HG03045 (cell line): ENCODE results near the gene NR1D1.

Experiments
- ATAC-seq: cut with Tn5 transposase; IDR thresholded peaks from one replicate; pipeline ENCODE4 v1.9.1; 2021; ENCODE audit warnings: mild to moderate bottlenecking, moderate library complexity; ENCODE audit not compliant: unreplicated experiment

Gene NR1D1

DNA sequence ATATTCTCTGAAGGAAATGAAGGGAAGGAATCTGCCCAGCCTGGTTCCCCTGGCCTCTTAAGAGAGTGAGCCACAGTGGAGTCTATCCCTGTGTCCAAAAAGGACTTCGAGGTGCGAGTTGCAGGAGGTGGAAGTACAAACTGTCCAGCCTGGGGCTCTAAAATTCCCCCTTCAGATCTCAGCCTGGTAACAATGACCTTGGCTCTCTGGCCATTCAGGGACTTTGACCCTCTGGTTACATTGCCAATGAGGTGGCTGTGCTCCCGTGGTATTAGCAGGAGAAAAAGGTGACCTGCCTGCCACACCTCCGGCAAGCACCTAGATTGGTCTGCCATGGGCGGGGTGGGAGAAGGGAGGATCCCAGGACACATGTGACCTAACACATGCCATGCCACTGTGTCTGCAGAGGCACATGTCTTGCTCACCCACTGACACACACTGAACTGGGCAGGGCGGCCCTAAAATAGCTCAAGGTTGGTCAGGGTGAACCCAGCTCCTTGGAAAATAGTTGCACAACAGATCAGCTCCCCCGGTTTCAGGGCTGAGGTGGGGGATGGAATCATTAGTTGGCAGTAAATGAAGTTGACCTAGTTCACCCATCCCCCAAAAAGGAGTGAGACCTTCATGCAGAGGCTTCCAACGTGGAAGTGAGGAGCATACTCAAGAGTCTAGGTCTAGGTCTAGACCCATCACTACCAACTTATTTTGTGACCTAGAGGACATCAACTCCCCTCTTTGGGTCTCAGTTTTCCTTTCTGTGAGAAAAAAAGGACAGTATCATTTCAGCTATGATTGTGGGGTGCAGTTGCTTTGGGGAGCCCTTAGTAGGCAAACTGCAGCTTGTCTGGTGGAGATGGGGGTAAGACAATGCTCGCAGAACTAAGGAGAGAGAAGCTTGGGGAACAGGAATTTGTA is 2.2 kb downstream of the NR1D1 start:
- no peak for ATAC-seq

DNA sequence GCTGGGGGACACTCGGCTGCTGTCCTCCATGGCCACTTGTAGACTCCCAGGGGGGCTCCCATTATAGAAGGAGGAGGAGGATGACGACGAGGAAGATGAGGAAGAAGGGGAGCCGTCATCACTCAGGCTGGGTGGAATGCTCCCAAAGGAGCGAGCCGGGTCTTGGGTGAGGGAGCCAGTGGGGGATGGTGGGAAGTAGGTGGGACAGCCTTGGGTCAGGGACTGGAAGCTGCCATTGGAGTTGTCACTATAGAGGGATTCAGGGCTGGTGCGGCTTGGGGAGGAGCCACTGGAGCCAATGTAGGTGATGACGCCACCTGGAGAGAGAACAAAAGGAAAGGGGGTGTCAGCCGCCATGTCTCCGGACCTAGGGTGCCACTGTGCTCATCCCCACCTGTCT is 3.3 kb downstream of the NR1D1 start:
- ATAC-seq = no peak

DNA sequence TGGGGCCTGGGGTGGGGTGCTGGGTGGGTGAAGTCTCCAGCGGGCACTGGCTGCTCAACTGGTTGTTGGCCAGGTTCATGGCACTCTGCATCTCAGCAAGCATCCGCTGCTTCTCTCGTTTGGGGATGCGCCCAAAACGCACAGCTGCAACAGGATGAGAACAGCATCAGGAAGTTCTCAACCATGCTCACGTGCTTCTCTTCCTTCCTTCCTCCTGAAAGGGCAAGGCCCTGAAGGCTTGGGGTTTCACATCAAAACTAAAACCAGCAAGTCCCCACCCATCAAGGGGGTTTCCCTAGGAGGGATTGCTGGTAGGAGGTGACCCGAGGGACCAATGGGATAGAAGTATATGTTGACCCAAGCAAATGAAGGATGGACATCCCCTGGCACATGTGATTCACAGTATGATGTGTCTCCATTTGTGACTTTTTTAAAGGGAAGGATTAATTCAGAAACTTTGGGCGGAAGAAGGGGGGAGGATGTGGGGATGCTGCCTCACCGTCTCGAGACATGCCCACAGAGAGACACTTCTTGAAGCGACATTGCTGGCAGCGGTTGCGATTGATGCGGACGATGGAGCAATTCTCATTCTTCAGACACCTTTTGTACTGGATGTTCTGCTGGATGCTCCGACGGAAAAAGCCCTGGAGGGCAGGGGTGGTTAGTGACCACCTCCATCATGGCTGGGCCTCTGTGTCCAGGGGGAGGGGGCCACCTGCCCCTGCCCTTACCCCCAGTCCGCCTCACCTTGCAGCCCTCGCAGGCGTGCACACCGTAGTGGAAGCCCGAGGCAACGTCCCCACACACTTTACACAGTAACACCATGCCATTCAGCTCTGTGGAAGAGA is 4.2 kb downstream of the NR1D1 start:
- ATAC-seq = no peak

DNA sequence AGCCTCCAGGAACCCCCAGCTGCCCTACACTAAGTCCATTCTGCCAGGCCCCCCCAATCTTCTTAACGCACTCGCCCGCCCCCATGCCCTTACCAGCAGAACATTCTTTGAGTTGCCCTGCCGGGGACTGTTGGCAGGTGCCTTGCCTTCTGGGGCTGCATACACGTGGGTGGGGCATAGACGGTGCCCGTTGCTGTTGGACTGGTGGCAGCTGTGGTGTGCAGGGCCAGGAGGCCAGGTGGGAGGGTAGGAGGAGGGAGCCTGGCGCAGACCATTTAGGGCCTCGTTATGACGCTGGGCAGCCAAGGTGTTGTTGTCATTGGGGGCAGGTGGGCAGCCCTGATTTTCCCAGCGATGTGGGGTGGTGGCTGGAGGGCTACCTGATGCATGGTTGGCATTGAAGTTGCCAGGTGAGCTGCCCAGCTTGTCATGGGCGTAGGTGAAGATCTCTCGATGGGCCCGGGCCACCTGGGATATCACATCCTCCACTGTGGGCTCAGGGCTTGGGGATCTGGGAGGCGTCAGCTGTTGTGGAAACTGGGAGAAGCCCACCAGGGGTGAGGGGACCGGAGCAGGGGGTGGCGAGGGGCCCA is 4.9 kb downstream of the NR1D1 start:
- no peak for ATAC-seq

DNA sequence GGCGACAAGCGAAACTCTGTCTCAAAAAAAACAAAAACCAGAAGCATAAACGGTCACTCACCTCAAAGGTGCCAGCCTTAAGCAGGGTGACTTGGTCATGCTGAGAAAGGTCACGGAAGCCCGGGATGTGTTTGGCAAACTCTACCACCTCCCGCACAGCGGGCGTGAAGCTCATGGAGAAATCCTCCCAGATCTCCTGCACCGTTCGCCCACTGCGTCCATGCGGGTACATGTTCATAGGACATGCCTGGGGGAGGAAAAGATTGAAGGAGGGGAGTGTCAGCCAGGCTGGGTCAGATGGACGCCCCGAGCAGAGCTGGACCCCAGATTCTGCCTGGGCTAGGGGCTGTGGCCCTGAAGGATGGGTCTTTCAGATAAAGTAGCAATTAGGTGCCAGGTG is 5.5 kb downstream of the NR1D1 start:
- ATAC-seq = no peak

DNA sequence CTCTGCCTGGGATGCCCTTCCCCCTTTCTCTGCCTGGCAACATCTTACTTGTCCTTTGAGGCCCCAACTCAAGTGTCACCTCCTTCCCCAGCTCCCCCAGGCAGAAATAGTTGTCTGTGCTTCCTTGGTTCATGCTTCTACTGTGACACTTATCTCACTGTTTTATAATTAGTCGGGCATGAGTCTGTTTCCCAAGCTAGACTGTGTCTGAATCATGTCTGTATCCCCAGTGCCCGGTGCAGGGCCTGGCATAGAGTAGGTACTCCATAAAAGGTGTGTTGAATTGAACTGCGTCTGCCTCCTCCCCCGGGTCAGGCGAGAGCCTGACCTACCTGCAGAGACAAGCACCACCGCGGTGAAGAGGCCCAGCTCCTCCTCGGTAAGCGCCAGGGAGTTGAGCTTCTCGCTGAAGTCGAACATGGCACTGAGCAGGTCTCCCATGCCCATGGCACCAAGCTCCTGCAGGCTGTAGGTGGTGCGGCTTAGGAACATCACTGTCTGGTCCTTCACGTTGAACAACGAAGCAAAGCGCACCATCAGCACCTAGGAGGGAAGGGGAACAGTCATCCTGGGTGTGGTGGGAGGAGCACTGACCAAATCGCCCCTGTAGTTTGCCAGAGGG is 6.7 kb downstream of the NR1D1 start:
- no peak for ATAC-seq

DNA sequence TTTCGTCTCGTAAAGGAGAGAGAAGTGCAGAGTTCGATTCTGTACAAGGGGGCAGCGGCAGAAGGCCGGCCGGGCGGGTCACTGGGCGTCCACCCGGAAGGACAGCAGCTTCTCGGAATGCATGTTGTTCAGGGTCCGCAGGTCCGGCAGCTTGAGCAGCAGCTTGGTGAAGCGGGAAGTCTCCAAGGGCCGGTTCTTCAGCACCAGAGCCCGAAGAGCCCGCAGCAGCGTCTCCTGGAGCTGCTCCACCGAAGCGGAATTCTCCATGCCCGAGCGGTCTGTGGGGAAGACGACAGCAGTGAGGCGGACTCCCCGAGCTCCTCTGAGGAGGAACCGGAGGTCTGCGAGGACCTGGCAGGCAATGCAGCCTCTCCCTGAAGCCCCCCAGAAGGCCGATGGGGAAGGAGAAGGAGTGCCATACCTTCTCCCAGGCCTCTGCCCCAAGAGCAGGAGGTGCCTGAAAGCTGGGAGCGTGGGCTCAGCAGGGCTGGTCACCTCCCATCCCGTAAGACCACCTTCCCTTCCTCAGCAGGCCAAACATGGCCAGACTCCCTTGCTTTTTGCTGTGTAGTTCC is 7.3 kb downstream of the NR1D1 start:
- ATAC-seq = no peak

DNA sequence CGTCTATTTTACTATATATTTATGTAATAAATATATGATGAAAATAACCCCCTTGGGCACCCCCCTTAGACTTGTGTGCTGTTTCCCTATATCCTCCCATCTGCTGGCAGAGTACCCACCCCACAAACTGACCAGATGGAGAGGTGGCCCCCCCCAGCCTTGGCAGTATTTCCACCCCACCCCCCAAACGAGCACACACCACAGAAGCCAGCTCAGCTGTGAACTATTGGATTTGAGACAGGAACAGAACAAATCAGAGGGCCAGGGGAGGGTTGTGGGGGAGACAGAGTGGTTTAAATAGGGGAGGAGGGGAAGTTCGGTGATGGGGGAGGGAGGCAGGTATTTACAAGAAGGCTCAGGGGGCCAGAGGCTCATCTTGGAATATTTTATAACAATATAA is 7.8 kb downstream of the NR1D1 start:
- no peak for ATAC-seq

DNA sequence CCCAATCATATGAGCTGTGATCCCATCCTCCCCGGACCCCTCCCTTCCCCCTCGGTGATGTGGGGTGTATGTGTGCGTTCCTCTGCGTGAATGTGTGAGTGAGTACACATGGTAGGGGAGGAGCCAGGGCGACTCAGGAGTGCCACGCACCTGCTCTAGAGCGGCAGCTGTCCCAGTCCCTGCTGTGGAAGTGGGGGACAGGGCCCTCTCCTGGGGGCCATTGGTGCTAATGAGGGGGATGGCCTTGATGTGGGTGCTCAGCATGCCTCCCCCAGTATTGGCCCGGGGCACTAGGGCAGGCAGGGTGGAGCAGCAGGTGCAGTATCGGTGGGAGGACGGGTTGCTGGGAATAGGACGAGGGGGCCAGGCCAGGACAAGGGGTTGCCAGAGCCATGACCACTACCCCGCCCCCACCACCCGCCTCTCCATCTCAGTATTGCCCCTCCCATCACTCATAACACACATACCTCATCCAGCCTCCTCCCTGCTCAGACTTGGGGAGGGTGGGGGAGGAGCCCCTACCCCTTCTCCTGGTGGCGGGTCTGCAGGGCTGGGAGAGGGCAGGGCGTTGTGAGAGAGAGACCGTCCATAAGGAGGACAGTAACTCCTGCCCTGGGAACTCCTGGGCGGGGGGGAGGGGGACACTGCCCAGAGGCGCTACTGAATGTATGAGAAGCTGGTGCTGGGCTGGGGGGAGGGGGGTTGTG is 8.5 kb downstream of the NR1D1 start:
- no peak for ATAC-seq

DNA sequence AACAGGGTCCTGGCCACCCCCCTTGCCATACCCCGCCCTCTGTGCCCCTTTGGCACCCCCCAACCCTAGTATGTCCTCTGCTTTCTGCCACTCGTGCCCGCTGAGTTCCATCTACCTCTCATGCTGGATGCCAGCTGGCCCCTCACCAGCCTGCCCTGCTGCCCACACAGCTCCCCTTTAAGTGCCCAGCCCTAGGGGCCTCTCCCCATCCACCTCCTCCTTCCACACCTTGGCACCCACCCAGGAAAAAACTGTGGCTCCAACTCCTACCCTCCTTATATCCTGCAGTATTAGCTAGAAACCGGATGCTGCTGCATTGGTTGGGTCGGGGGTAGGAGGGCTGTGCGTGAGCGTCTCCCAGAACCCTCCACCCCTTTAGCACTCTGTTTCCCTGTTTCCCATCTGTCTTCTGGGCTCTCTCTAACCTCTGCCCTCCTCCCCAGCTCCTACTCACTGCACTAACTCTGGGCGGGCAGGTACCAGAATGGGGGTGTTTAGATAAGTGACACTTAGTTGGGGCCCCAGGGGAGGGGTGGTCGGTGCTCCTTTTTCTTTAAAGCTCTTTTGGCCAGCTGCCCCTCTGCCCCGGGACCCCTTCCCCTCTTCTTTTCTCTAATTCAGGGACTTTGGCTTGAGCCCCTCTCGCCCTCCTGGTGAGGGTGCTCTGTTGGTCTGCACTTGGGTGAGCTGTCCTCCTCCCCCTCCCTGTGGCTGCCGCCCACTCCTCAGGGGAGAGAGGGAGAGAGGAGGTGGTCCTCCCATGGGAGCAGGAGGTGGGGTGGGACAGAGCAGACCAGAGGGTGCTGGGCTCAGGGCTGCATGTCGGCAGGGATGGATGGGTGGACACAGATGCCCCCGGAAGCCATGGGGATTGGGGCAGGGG is 9.9 kb downstream of the NR1D1 start:
- ATAC-seq = no peak

DNA sequence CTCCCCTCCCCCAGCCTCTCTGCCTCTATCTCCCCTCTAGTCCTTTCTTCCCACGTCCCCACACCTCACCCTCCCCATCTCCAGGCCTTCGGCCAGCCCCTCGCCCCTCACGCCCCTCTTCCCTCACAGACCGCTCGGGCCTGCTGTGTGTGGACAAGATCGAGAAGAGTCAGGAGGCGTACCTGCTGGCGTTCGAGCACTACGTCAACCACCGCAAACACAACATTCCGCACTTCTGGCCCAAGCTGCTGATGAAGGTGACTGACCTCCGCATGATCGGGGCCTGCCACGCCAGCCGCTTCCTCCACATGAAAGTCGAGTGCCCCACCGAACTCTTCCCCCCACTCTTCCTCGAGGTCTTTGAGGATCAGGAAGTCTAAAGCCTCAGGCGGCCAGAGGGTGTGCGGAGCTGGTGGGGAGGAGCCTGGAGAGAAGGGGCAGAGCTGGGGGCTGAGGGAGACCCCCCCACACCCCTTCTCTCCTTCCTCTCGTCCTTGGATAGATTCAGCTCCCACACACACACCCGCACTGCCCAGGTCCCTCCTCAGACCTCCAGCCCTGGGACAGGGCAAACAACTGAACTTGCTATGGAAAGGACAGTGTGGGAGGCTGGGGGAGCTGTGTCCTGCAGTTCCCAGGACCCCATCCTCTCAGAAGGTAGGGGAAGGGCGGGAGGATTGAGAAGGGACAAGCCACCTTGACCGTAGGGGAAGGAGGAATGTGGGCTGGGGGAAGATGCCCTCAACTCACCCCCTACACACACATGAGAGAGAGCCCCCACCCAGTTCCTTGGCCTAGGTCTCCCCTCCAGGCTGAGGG is 11.1 kb downstream of the NR1D1 start:
- ATAC-seq = no peak

DNA sequence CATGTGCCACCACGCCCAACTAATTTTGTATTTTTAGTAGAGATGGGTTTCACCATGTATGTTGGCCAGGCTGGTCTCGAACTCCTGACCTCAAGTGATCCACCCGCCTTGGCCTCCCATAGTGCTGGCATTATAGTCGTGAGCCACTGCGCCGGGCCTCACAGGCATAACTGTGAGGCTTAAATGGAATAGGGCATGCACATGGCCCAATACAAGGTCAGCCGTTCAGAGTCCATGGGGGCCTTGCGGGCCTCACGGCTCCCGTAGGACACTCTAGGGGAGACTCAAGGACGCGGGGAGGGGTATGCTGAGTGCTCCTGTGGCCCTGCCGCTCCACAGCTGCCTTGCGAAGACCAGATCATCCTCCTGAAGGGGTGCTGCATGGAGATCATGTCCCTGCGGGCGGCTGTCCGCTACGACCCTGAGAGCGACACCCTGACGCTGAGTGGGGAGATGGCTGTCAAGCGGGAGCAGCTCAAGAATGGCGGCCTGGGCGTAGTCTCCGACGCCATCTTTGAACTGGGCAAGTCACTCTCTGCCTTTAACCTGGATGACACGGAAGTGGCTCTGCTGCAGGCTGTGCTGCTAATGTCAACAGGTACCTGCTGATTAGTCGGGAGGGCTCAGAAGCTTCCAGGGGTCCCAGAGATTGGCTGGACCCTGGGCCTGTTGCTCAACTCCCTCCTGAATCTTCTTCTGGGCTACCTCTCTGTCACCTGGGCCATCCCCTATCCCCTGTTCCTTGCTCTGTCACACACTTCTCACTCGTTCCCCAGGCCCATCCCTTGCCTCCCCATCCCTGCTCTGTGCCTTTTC is 12.3 kb downstream of the NR1D1 start:
- ATAC-seq = no peak

DNA sequence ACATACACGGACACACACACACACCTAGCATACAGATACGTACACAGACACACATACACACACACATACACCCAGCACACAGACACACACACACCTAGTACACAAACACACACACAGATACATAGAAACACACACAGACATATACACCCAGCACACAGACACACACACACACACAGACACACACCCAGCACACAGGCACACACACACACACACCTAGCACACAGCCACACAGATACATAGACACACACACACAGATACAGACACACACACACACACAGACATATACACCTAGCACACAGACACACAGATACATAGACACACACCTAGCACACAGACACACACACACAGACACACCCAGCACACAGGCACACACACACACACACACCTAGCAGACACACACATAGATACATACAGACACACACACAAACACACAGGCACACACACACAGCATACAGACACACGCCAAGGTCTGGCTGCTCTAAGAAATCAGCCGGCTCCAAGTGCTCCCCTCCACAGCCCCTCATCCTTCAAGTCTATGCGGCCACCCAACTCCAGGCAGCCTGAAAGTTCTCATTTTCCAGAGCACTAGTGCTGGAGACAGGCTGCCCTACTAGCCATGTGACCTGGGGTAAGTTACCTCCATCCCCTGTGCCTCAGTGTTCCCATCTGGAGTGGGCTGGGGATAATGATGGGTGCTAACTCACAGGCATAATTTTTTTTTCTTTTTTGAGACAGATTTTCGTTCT is 13.2 kb downstream of the NR1D1 start:
- no peak for ATAC-seq

DNA sequence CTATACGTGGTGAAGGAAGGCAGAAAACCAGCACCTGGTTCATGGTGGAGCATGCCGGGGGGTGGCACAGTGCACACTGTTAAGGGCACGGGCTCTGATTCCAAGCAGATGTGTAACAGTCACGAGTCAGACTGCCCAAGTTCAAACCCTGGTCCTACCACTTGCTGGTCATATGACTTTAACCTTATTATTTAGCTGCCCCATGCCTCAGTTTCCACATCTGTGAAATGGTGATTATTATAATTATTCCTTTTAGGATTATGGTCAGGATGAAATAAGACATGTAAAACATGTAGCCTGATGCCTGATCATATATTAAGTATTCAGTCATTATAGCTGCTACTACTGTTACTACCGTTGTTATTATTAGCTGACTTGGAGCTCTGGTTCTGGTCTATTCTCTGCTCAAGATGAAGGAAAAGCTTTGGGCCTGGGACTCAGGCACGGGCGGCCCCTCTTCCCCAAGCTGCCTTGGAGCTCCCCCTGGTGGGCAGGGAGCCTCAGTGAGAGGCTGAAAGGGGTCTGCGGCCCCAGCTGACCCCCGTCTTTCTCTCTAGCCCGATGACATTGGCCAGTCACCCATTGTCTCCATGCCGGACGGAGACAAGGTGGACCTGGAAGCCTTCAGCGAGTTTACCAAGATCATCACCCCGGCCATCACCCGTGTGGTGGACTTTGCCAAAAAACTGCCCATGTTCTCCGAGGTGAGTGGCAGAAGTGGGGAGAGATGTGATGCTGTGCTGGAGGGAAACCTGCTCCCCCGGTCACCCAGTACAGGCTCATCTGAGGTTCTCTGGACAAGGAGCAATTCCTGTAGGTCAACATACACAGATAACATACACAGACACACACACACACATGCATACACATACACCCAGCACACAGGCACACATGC is 14.0 kb downstream of the NR1D1 start:
- ATAC-seq = no peak

DNA sequence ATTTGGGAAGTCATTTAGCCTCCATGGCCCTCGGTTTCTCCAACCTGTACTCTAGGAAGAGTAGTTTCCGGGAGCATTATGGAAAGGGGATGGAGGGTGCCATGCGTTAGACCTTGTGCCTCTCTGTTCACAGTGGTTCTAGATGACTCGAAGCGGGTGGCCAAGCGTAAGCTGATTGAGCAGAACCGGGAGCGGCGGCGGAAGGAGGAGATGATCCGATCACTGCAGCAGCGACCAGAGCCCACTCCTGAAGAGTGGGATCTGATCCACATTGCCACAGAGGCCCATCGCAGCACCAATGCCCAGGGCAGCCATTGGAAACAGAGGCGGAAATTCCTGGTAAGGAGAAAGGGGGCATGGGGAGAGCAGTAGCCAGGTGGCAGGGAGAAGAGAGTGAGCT is 15.9 kb downstream of the NR1D1 start:
- ATAC-seq = no peak

DNA sequence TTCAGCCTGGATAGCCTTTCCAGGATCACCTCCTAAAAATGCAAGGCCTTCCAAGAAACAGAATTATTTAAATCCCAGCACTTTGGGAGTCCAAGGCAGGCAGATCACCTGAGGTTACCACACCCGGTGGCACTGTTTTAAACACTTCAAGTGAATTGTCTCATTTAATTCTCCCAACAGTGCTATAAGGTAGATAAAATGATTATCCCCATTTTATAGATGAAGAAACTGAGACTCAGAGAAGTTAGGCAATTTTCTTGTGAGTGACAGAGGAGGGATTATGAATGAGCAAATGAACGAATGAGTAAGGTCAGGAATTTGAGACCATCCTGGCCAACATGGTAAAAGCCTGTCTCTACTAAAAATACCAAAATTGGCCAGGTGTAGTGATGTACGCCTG is 20.8 kb downstream of the NR1D1 start:
- no peak for ATAC-seq
